Thyroid gland (tissue), 4 donors: ENCODE results near the gene TAF3. TPM values are rescaled to one million over a fixed set of nuclear protein-coding genes. Genes with fewer than 3 reads are reported as not detected.

Experiments used
- DNase-seq, 2 donors: peaks; one replicate each; pipeline ENCODE4 v3.0.0-alpha.2; 2019
- H3K27ac ChIP-seq, 3 donors: fragments of 200-600 bp; sonication (generic); 1 replicate in 2 of 3; 2 replicates in 1 of 3; pipeline ENCODE4 v1.5.1; 2016 to 2019; ENCODE audit warnings: mild to moderate bottlenecking in 1 of 3, moderate library complexity in 1 of 3
- H3K27me3 ChIP-seq: fragments of 200-600 bp; sonication (generic); one replicate; pipeline ENCODE4 v1.5.1; 2019
- H3K36me3 ChIP-seq, 2 donors: fragments of 200-600 bp; sonication (generic); one replicate each; pipeline ENCODE4 v1.5.1; 2016 to 2019
- H3K4me1 ChIP-seq, 2 donors: fragments of 200-600 bp; sonication (generic); one replicate each; pipeline ENCODE4 v1.5.1; 2017 to 2019
- H3K4me3 ChIP-seq, 3 donors: fragments of 200-600 bp; sonication (generic); replicated peaks in 1 of 3; 1 replicate in 2 of 3; 2 replicates in 1 of 3; pipeline ENCODE4 v1.5.1; 2016; ENCODE audit warnings: mild to moderate bottlenecking in 1 of 3
- H3K9me3 ChIP-seq: fragments of 200-600 bp; sonication (generic); one replicate; pipeline ENCODE4 v1.5.1; 2017
- POLR2A ChIP-seq, 2 donors: fragments of 450-650 bp; IDR thresholded peaks; one replicate each; pipeline ENCODE4 v1.6.1; 2017; ENCODE audit warnings: antibody characterized with exemption in 2 of 2, mild to moderate bottlenecking in 2 of 2, moderate library complexity in 1 of 2
- WGBS, 2 donors: methylation state at CpG; one replicate each; pipeline ENCODE4 v1.1.5; 2017; 5-methylcytosine and 5-hydroxymethylcytosine counted together
- intact Hi-C: fragments of 100-400 bp; cut with DNase I; formaldehyde crosslinking; loops from one replicate; pipeline ENCODE4 v1.15.1; 2023
- total RNA-seq, 4 donors: library from RNA; depleted of rRNA; stranded (reverse); fragments of >200 nt; gene quantifications; one replicate each; pipeline ENCODE4 v1.2.3, GENCODE V29; 2016
- TF ChIP-seq, protein P1 (sequence below), 6 experiments: fragments of 200-600 bp in 3 of 6; fragments of 450-650 bp in 3 of 6; sonication (generic) in 3 of 6; IDR thresholded peaks; one replicate each; pipeline ENCODE4 v1.5.1; 2016 to 2019; ENCODE audit warnings: antibody characterized with exemption in 6 of 6, mild to moderate bottlenecking in 2 of 6, inconsistent platforms in 1 of 6, moderate library complexity in 1 of 6

Gene TAF3
- total RNA-seq, 4 donors from 2014 or later = 6.7 to 11.0 (median 8.6) TPM

DNA sequence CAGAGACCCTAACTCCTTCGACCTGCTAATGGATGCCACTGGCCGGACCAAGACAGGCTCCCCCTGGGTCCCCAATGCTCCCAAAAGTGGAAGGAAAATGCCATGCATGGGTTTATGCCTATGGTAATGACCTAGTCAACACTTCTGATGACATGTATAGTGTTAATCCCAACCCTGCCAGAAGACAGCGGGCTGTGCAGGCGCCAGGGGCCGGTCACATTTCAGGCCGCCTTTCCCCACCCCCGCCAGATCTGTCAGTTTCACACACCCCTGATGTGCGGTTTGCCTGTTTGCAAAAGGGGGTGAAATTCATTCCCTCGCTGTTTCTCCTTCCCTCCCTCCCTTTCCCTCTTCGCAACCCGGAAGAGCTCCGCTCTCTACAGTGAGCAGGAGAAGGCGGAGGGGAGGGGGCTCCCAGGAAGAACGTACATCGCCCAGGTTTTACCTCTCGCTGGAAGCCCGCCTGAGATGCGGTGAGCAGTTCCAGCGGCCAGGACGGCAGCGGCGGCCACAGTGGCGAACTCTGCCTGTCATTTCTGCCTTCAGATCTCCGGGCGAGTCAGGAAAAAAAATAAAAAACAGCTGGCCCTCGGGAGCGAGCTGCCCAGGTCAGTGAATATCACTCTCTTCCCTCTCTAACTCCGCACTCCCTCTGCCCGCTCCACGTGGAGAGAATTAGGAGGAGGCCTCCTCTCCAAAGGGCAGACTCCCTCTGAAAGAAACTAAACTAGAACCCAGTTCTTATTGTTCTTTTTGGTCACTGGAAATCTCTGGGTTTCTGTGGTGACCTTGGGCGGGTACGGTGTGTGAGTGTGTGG is 226.8 kb downstream of the TAF3 start:
- Histone ChIP-seq H3K27ac (no peak overlapping the region), H3K4me3 (peak overlapping the region in 1 of 3 donors; percentile 11), H3K27me3 (peaks cover 80% of the 10 kb centered on the region), H3K9me3 (no peaks in the 10 kb centered on the region), H3K4me1 (peaks cover 12 to 44% of the 10 kb centered on the region in 2 donors), H3K36me3 (no peaks in the 10 kb centered on the region)
- intact Hi-C loops = no loop called here
- no peak for DNase-seq
- 4 to 5% methylated on average over 32 of the region's 32 CpGs for WGBS, 2 donors
- TF ChIP-seq POLR2A (IDR thresholded peaks at IDR 0.05) = no peak
- TF ChIP-seq, protein P1, sequence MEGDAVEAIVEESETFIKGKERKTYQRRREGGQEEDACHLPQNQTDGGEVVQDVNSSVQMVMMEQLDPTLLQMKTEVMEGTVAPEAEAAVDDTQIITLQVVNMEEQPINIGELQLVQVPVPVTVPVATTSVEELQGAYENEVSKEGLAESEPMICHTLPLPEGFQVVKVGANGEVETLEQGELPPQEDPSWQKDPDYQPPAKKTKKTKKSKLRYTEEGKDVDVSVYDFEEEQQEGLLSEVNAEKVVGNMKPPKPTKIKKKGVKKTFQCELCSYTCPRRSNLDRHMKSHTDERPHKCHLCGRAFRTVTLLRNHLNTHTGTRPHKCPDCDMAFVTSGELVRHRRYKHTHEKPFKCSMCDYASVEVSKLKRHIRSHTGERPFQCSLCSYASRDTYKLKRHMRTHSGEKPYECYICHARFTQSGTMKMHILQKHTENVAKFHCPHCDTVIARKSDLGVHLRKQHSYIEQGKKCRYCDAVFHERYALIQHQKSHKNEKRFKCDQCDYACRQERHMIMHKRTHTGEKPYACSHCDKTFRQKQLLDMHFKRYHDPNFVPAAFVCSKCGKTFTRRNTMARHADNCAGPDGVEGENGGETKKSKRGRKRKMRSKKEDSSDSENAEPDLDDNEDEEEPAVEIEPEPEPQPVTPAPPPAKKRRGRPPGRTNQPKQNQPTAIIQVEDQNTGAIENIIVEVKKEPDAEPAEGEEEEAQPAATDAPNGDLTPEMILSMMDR (IDR thresholded peaks at IDR 0.05) = no peak

DNA sequence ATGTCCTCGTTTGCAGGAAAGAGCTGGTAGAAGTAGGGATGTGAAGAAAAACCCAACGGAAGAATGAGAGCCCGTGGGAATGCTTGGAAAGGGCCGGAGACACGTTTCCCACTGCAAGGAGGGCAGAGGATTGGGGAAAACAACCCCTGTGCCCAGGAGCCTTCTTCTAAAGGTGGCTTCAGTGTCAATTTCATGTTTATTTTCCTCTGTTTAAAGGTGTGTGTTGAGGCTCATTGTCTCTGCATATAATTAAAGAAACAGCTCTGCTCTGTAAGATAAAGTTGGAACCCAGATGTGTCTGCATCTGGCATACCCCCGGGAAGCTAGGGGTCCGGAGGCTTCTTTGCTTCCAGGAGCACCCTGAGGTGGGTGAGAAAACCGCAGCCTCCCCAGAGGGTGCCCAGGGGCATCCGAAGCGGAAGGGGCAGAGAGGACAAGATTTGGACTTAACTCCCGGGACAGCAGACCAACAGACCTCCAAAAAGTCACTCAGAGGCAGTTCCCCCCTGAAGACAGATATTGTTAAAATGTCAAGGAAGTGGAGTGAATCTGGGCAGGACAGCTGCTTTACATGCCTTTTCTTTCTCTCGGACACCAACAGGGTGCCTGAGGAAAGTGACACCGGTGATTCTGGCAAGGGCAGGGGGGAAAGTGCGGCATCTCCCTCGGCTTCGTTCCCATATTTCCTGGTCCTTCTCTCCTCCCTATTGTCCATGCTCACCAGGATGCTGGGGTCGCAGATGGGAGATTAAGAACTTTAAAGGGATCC is 227.6 kb downstream of the TAF3 start:
- DNase-seq = no peak
- Histone ChIP-seq H3K4me1 (peaks cover 20 to 52% of the 10 kb centered on the region in 2 donors), H3K36me3 (no peaks in the 10 kb centered on the region), H3K9me3 (no peaks in the 10 kb centered on the region), H3K4me3 (no peak overlapping the region), H3K27me3 (peaks cover 80% of the 10 kb centered on the region), H3K27ac (no peak overlapping the region)
- no peak for TF ChIP-seq POLR2A (IDR thresholded peaks at IDR 0.05)
- TF ChIP-seq, protein P1 (IDR thresholded peaks at IDR 0.05) = no peak
- intact Hi-C loops = no loop called here
- WGBS, 2 donors = 6 to 7% methylated on average over 17 of the region's 17 CpGs

DNA sequence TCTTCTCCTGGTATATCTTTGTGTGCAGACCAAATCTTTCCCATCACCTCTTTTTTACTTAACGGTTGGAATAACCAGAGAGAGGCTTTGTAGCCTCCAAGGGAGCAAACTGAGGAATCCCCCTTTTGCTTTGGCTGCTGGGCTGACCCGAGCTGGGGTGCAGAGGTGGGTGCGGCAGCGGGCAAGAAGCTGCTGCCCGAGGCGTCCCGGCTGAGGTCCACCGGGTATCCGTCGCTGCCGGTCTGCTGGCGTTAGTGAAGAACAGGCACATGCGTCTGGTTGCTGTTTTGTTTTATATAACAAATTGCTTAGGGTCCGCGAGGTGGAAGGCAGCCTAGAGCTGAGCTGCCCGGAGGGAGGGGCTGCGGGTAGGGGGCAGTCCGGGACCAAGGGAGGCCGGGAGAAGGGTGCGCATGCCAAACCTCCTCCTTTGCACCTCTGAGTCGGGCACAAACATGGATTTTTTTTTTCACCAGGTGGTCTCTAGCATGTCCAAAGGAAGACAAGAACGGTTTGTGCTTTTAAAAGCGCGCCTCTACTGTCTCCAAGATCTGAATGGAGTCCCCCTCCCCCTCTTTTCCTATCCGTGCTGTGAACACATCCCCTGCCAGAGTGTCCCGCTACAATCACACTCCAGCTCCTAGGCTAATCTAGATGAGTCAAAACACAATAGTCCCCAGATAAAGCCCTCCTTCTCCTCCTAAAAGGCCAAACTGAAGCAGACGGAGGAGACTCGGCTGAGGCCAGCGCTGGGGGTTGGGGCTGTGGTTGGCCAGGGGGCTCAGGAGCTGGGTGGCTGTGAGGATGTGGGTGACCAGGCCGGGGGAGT is 229.4 kb downstream of the TAF3 start:
- no peak for DNase-seq
- Histone ChIP-seq H3K9me3 (no peaks in the 10 kb centered on the region), H3K4me3 (no peak overlapping the region), H3K27me3 (peaks cover 88% of the 10 kb centered on the region), H3K27ac (no peak overlapping the region), H3K36me3 (no peaks in the 10 kb centered on the region), H3K4me1 (peaks cover 29 to 70% of the 10 kb centered on the region in 2 donors)
- TF ChIP-seq, protein P1 (IDR thresholded peaks at IDR 0.05) = no peak
- TF ChIP-seq POLR2A (IDR thresholded peaks at IDR 0.05) = no peak
- WGBS, 2 donors = 5 to 9% methylated on average over 25 to 30 of the region's 30 CpGs
- intact Hi-C loops = no loop called here

DNA sequence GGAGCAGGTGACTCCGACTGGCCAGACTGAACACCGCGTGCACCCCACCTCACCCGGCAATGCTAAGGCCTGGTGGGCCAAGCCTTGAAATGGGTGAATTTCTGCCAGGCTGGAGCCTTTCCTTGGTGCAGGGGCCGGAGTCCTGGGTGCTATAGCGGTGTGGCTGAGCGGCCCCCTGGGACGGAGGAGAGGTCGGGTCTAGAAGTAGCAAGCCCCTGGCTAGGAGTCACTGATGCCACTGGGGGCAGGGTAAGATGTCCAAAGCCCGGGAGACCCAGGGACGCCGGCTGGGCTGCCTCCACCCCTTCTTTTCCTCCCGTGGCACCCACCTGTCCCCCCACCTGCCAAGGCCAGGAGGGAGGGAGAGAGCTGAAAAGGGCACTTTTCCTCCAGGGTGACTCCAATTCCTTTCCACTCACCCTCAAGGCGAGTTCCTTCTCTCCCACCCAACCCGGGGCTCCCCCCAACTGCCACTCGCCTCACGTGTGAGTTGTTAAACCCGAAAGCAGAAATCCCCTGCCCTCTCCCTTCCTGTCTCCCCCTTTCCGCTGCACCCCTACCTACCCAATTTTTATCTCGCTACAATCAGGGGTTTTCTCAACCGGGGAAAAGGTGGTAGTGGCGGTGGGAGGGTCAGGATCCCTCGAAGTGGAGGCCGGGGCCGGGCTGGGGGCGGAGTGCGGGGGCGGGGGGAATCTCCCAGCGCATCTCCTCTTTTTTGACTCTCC is 230.1 kb downstream of the TAF3 start:
- no peak overlapping the region for H3K4me3 ChIP-seq
- peaks cover 82% of the 10 kb centered on the region for H3K27me3 ChIP-seq
- DNase-seq = no peak
- TF ChIP-seq, protein P1 (IDR thresholded peaks at IDR 0.05) = no peak
- no peak for TF ChIP-seq POLR2A (IDR thresholded peaks at IDR 0.05)
- WGBS, 2 donors = 11 to 14% methylated on average over 24 to 29 of the region's 29 CpGs
- no peaks in the 10 kb centered on the region for H3K9me3 ChIP-seq
- no peaks in the 10 kb centered on the region for H3K36me3 ChIP-seq
- intact Hi-C loops = no loop called here
- peaks cover 35 to 71% of the 10 kb centered on the region in 2 donors for H3K4me1 ChIP-seq
- no peak overlapping the region for H3K27ac ChIP-seq
